ENCODE measurements around the gene PDE4B. TPM values are rescaled to one million over a fixed set of nuclear protein-coding genes. Genes with fewer than 3 reads are reported as not detected.
A peak's percentile ranks its signal among the peaks of the same experiment; 100 is the strongest.

The PDE4B gene
- total and polyA plus RNA-seq, 10 of the 15 experiments (the other 5 are each of a cell fraction or from before 2014, with no cell fraction given): 3.0 to 13.2 (median 5.7) TPM

DNA sequence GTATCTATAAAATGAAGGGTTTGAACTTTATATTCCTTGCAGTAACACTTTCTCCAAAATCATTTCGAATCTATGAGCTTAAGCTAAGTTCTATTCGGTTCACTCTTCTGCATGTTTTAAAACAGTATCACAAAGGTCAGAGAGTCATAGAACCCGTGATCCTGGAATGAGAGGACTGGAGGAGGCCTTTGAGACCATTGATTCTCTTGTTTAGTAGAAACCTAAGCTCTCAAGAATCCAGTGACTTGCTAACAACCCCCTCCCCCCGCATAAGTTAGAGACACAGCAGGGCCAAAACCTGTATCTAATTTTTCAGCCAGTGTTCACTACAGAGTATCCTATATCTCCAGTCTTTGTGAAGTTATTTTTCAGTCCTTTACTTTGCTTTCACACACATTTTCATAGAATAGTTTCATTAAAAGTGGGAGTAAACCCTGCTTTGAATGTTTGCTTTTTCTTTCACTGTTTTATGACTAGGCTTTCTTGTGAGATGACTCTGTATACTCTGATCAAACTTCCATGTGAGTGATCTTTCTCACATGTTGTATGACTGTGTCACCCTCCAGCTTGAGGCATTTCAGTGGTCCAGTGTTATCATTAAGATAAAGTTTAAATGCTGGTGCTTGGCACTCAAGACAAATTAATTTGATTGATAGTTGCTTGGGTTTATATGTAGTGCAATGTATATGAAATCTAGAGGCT, 465.9 kb downstream of the PDE4B start:
- Histone ChIP-seq H3K79me2 (ENCODE audit: control insufficient read depth, insufficient read depth, low read length) (no peaks in the 10 kb centered on the region), H3K4me1 (ENCODE audit: control insufficient read depth, insufficient read depth, low read length) (peaks cover 4% of the 10 kb centered on the region; the same call in 1 of the 2 replicates), H3K9me3 (replicated peaks; ENCODE audit: control insufficient read depth, insufficient read depth, low read length) (no peaks in the 10 kb centered on the region), H2AFZ (ENCODE audit: control insufficient read depth, low read depth, low read length) (peak overlapping the region; percentile 53), H3K36me3 (ENCODE audit: control insufficient read depth in 2 of 2, insufficient read depth in 2 of 2, low read length in 1 of 2) (no peaks in the 10 kb centered on the region), H3K9ac (ENCODE audit: control insufficient read depth, insufficient read depth, low read length) (no peak overlapping the region), H3K27me3 (replicated peaks in 1 of 2; ENCODE audit: control insufficient read depth in 2 of 2, insufficient read depth in 2 of 2, low read length in 1 of 2) (no peaks in the 10 kb centered on the region), H3K27ac (ENCODE audit: control insufficient read depth, insufficient read depth) (no peak overlapping the region), H3K4me3 (no peak overlapping the region), H3K4me2 (ENCODE audit: control insufficient read depth, insufficient read depth) (no peak overlapping the region), H4K20me1 (ENCODE audit: control insufficient read depth, insufficient read depth) (no peaks in the 10 kb centered on the region)
- ATAC-seq: peak; percentile 71
- no peak for DNase-seq (ENCODE audit: low read depth, low spot score)
- in situ Hi-C loops (cut with MboI) (loop anchor here (10.0 to 25.0 kb wide), 2 partner anchors 466 to 679 kb away; no protein-coding TSS in a partner anchor), intact Hi-C loops (cut with micrococcal nuclease; ENCODE audit: unreplicated experiment) (no loop called here)
- CTCF ChIA-PET: interaction anchor here (0.7 to 18.8 kb wide), 11 partner anchors 11 to 245 kb away, joined by 3 to 595 read pairs (median 7); no protein-coding TSS in a partner anchor
- WGBS (ENCODE audit: insufficient coverage, insufficient replicate concordance, low lambda C conversion rate, missing lambda C conversion rate): 16% methylated on average over 4 of the region's 4 CpGs
- FAIRE-seq: no peak
- BruUV-seq (replicated peaks): no TSS peak
- RAD21 ChIA-PET (ENCODE audit: unreplicated experiment): interaction anchor here (1.0 to 19.6 kb wide), 7 partner anchors 11 to 190 kb away, joined by 3 to 519 read pairs (median 5); no protein-coding TSS in a partner anchor
- TF ChIP-seq STAT3 (IDR thresholded peaks at IDR 0.05; ENCODE audit: low read depth, low read length) (no peak), JUNB (IDR thresholded peaks at IDR 0.05) (peak; percentile 66)
- POLR2A ChIA-PET: interaction anchor here (1.2 to 1.5 kb wide), 2 partner anchors 20 to 92 kb away, joined by 3 to 5 read pairs; no protein-coding TSS in a partner anchor
- SMC1A ChIA-PET (ENCODE audit: uncharacterized antibody, unreplicated experiment): interaction anchor here (0.7 to 22.0 kb wide), 10 partner anchors 9 to 298 kb away, joined by 3 to 663 read pairs (median 16); no protein-coding TSS in a partner anchor

DNA sequence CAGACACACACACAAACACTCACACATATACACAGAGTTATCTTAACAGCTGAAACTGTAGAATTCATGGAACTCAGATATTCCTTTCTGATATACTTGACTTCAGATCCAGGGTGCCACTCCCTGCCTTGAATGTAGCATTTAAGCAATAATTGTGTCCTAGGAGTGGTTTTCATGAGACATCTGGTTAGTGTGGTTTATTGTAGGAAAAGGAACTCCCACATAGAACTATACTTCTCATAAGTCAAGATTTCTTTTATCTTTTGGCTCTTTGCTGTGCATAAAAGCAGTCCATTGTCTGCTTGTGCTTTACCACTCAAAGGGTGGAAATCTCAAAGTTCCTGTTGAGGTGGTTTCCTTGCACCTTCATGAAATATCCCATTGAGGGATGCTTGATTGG, 468.7 kb downstream of the PDE4B start:
- intact Hi-C loops (cut with micrococcal nuclease; ENCODE audit: unreplicated experiment): no loop called here
- H4K20me1 ChIP-seq (ENCODE audit: control insufficient read depth, insufficient read depth): no peaks in the 10 kb centered on the region
- peaks cover 4% of the 10 kb centered on the region; the same call in 1 of the 2 replicates for H3K4me1 ChIP-seq (ENCODE audit: control insufficient read depth, insufficient read depth, low read length)
- ATAC-seq: no peak
- ChIA-PET RAD21 (ENCODE audit: unreplicated experiment) (interaction anchor here (1.3 kb wide), 1 partner anchor 185 kb away, joined by 3 read pairs; no protein-coding TSS in a partner anchor), POLR2A (interaction anchor here (0.6 kb wide), 1 partner anchor 13 kb away, joined by 3 read pairs; no protein-coding TSS in a partner anchor), SMC1A (ENCODE audit: uncharacterized antibody, unreplicated experiment) (interaction anchor here (1.0 to 2.1 kb wide), 5 partner anchors 14 to 184 kb away, joined by 3 to 12 read pairs (median 6); no protein-coding TSS in a partner anchor), CTCF (interaction anchor here (2.0 to 3.0 kb wide), 2 partner anchors 19 to 185 kb away, joined by 6 to 13 read pairs; no protein-coding TSS in a partner anchor)
- H2AFZ ChIP-seq (ENCODE audit: control insufficient read depth, low read depth, low read length): no peak overlapping the region
- no peak overlapping the region for H3K9ac ChIP-seq (ENCODE audit: control insufficient read depth, insufficient read depth, low read length)
- no peaks in the 10 kb centered on the region for H3K36me3 ChIP-seq (ENCODE audit: control insufficient read depth in 2 of 2, insufficient read depth in 2 of 2, low read length in 1 of 2)
- H3K79me2 ChIP-seq (ENCODE audit: control insufficient read depth, insufficient read depth, low read length): no peaks in the 10 kb centered on the region
- BruUV-seq (replicated peaks): no TSS peak
- FAIRE-seq: no peak
- no peak overlapping the region for H3K27ac ChIP-seq (ENCODE audit: control insufficient read depth, insufficient read depth)
- no peak overlapping the region for H3K4me2 ChIP-seq (ENCODE audit: control insufficient read depth, insufficient read depth)
- no peak overlapping the region for H3K4me3 ChIP-seq
- H3K9me3 ChIP-seq (replicated peaks; ENCODE audit: control insufficient read depth, insufficient read depth, low read length): no peaks in the 10 kb centered on the region
- DNase-seq (ENCODE audit: low read depth, low spot score): no peak
- in situ Hi-C loops (cut with MboI): loop anchor here (25.0 kb wide), 1 partner anchor 676 kb away; no protein-coding TSS in a partner anchor
- H3K27me3 ChIP-seq (replicated peaks in 1 of 2; ENCODE audit: control insufficient read depth in 2 of 2, insufficient read depth in 2 of 2, low read length in 1 of 2): no peaks in the 10 kb centered on the region
- TF ChIP-seq EGR1 (IDR thresholded peaks at IDR 0.05; ENCODE audit: borderline replicate concordance in 1 of 2, low read depth in 2 of 2, low read length in 2 of 2) (no peak), HCFC1 (IDR thresholded peaks at IDR 0.05; ENCODE audit: low read length) (no peak), SUPT20H (IDR thresholded peaks at IDR 0.05; ENCODE audit: borderline replicate concordance, control insufficient read depth, low read depth, low read length) (no peak), CREB1 (IDR thresholded peaks at IDR 0.05; ENCODE audit: low read depth) (no peak), SIN3A (IDR thresholded peaks at IDR 0.05; ENCODE audit: low read depth, low read length) (no peak), RAD51 (IDR thresholded peaks at IDR 0.05) (no peak), ZBED1 (IDR thresholded peaks at IDR 0.05; ENCODE audit: borderline replicate concordance) (no peak), TAF1 (IDR thresholded peaks at IDR 0.05; ENCODE audit: borderline replicate concordance, low read depth, low read length) (no peak), TBL1XR1 (IDR thresholded peaks at IDR 0.05; ENCODE audit: low read depth, low read length) (no peak)
- TF ChIP-seq, protein P1, sequence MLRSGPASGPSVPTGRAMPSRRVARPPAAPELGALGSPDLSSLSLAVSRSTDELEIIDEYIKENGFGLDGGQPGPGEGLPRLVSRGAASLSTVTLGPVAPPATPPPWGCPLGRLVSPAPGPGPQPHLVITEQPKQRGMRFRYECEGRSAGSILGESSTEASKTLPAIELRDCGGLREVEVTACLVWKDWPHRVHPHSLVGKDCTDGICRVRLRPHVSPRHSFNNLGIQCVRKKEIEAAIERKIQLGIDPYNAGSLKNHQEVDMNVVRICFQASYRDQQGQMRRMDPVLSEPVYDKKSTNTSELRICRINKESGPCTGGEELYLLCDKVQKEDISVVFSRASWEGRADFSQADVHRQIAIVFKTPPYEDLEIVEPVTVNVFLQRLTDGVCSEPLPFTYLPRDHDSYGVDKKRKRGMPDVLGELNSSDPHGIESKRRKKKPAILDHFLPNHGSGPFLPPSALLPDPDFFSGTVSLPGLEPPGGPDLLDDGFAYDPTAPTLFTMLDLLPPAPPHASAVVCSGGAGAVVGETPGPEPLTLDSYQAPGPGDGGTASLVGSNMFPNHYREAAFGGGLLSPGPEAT (IDR thresholded peaks at IDR 0.05; ENCODE audit: low read depth): no peak

Data from GM12878 (cell line).